GM18868 (cell line): Measurements from ENCODE around the gene ZNF48.

ENCODE experiments used
- ATAC-seq: cut with Tn5 transposase; IDR thresholded peaks from one replicate; pipeline ENCODE4 v1.9.1; 2021; ENCODE audit warnings: mild to moderate bottlenecking, moderate library complexity; ENCODE audit not compliant: unreplicated experiment

The ZNF48 gene

DNA sequence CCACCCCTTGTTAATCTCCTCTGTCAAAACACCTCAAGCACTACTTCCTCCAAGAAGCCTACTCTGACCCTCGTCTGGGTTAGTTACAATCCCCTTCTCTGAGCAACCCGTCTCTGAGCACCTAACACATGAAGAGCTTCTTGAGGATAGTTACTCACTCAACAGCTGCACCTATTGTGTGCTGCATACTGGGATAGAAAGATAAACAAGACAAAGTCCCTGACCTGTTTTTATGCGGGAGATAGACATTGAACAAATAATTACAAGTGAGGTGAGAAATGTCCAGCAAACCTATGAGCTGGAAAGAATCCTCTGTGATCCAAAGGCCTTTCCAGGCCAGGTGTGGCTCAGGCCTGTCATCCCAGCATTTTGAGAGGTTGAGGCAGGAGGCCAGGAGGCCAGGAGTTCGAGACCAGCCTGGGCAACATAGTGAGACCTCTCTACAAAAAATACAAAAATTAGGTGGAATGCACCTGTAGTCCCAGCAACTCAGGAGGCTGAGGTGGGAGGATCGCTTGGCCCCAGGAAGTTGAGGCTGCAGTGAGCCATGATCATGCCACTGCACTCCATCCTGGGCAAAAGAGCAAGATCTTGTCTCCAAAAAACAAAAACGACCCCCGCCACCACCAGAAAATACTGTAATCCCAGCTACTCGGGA is 6.7 kb downstream of the ZNF48 start:
- no peak for ATAC-seq

DNA sequence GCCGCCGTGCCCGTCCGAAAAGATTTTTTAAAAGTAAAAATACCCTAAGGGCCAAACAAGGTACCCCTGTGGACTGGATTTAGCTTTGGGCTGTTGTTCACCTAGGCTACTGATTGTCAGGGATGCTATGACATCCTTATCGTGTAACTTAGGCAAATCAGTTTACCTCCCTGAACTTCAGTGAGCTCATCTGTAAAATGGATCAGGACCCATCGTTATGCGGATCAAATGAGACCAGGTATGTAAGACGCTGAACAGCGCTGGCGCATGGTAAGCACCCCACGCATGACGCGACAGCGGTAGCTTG is 11.5 kb downstream of the ZNF48 start:
- ATAC-seq, result no peak

DNA sequence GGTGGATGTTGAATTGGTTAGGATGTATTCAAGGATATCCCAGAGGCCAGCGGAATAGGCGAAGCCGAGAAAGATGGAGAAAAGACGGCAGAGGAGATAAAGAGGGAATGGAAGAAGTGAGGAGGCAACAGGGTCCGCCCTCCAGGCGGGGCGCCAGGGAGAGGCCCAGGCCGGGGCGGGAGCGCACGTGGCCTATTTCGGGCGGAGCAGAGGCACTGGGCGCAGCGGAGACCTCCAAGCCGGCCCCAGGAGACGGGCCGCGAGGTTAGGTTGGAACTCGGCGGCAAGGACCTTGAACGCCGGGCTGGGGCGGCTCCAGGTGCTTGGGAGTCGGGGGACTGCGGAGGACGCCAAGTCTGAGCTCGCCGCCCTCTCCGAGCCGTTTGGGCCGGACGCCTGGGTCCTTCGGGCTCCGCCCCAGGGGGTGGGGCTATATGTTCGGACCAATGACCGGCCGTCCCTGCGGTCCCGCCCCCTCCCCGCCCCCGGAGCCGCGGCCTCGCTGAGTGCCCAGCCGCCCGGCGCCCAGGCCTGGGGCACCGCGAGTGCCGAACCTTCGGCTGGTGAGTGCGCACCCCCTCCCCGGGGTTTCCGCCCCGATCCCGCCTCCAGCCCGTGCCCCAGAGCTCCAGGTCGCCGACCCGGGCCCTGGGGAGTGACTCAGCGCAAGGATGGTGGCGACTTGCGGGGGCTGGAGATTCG is 12.0 kb downstream of the ZNF48 start, which contains the start of gene ZNF771:
ZNF771 (plus strand) TSS at position 505 of the 702 bp plus-strand sequence. CDS start 448 bp downstream, outside the sequence.
- ATAC-seq, result peak; percentile 79

DNA sequence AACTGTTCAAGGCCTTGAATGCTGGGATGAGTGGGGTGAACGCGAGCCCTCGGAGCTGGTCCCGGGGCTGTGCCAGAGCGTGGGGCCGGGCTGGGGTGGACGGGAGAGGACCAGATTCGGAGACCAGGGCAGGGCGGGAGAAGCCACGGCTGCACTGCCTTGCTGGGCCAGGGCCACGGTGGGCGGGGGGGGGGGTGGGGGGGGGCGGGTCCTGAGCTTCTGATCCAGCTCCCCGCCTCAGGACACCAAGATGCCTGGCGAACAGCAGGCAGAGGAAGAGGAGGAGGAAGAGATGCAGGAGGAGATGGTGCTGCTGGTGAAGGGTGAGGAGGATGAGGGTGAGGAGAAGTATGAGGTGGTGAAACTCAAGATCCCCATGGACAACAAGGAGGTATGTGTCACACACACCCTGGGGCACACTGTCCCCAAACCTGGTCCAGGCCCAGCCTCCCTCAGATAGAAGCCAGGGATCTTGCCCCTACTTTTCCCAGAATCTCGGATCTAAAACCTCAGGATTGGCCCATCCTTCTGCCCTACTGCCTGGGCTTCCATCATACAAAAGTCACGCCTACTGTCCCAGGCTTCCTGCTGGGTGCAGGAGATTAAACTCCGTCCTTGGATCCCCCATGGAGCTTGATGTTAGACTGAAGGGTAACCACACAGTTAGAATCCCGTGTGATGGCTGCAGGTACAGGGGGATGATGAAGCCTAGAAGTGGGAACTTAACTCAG is 12.7 kb downstream of the ZNF48 start:
- ATAC-seq, result no peak

DNA sequence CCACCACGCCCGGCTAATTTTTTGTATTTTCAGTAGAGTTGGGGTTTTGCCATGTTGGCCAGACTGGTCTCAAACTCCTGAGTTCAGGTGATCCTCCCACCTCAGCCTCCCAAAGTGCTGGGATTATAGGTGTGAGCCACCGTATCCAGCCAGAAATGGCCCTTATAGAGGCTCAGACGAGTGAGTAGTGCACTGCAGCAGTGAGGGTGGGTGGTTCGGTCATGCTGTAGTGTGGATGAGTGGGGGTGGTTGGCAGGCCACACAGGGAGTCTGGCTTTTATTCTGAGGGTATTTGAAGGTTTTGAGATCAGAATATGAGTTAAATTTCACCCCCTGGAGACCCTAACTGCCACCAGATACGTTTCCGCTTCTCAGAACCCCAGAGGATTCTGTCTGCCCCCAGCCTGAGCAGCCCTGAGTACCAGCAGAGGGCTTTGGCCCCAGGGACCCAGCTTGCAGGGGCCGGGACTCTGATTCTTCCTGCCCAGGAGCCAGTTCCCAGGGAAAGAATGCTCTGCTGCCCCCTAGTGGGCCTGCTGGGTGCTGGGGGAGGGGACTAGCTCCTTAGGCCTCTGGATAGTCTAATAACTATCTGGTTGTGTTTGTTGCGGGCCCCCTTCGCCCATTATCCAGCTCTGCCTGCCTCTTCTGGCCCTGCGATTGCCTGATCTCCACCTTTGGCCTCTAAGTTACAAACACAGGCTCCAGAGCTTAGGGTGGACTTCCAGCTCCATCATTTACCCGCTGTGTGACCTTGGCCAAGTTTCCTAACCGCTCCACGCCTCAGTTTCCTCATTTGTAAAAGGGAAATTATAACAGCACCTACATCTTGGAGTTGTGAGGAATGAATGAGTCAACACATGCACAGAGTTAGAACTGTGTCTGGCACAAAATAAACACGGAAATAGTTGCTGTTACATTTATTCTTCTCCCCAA is 14.2 kb downstream of the ZNF48 start:
- ATAC-seq, result no peak

DNA sequence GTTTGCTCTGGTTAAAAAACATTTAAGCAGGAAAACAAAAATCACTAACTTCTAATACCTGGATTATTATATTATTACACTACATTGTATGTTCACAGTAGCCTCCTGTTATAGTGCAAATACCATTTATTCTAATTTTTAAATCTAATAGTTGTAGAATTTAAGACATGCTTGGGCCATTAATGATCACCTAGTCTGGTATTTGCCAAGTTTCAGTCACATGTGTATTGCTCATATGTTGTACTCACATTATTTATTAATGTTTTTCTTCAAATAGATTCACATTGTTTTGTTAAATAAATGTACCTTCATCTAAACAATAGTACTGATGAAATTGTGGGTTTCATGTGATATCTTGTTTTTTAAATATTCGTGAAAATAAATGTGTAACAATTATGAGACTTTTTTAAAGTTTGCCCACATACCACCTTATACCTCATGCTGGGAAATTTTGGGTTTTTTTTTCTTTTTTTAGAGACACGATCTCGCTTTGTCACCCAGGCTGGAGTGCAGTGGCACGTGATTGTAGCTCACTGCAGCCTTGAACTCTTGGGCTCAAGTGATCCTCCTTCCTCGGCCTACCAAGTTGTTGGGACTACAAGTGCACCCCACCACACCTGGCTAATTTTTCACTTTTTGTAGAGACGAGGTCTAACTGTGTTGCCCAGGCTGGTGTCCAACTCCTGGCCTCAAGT is 18.0 kb downstream of the ZNF48 start:
- ATAC-seq, result no peak

DNA sequence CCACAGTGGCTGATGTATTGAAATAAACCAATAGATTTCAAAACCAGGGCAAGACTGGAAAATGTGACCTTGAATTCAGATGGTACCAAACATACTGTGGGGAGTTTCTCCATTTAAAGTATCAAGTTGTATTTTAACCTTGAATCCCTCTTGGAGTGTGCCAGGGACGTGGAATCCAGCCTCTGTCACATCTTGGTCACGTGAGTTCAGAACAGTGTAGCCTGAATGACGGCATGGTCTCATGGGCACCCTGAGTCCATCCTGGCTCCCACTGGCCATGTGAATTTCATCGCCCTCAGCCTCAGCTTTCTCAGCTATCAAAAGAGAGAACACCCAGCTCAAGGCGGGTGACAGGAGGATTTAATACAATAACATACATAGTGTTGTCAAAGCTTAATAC is 18.9 kb downstream of the ZNF48 start:
- no peak for ATAC-seq

DNA sequence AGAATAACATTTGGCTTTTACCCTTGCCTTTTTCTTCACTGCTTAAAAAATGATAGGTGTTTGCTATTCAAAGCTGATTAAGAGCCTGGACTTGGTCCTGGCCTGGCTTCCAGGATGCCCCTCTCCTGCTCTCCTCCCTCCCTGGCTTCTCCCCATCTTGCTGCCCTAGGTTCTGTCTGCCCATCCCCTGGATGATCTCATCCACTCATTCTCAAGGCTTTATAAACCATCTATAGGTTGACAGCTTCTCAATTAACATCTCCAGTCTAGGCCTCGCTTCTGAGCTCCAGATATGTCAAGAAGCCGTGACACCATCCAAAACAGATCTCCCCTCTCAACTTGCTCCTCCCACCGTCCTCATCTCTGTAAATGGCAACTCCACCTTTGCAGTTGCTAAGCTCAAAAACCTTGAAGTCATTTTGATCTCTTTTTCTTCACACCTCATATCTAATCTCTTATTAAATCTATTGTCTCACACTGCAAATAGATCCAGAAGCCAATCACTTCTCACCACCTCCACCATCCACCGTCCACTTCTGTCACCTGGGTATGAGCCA is 20.9 kb downstream of the ZNF48 start:
- ATAC-seq, result no peak

DNA sequence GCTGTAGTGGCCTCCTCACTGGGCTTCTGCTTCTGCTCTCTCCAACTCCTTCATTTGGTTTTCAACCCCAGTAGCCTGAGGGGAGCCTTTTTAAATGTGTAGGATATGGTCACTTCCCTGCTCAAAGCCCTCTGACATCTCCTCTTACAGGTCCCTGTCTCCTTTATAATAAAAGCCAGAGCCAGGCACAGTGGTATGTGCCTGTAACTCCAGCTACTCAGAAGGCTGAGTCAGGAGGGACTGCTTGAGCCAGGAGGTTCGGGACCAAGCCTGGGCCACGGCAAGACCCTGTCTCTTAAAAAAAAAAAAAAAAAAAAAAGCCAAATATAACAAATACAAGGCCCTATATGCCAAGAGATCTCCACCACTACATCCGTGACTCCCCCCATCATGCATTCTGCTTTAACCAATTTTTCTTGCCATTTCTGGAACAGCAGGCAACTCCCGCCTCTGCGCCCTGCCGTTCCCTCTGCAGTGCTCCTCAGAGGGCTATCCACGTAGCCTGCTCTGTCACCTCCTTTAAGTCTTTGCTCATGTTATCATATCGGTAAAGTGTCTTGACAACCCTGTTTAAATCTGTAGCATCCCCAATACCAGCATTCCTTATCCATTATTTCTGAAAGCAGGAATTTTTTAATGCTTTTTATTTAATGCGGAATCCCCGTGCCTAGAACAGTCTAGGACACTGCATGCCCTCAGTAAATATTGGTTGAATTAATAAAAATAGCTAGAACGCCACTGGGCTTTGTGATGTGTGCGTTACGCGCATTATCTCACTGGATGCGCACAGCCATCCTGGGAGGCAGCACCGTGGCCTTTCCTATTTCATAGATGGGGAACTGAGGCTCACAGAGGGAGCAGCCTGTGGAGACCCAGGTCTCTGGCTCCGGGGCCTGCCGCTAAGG is 21.7 kb downstream of the ZNF48 start:
- no peak for ATAC-seq

DNA sequence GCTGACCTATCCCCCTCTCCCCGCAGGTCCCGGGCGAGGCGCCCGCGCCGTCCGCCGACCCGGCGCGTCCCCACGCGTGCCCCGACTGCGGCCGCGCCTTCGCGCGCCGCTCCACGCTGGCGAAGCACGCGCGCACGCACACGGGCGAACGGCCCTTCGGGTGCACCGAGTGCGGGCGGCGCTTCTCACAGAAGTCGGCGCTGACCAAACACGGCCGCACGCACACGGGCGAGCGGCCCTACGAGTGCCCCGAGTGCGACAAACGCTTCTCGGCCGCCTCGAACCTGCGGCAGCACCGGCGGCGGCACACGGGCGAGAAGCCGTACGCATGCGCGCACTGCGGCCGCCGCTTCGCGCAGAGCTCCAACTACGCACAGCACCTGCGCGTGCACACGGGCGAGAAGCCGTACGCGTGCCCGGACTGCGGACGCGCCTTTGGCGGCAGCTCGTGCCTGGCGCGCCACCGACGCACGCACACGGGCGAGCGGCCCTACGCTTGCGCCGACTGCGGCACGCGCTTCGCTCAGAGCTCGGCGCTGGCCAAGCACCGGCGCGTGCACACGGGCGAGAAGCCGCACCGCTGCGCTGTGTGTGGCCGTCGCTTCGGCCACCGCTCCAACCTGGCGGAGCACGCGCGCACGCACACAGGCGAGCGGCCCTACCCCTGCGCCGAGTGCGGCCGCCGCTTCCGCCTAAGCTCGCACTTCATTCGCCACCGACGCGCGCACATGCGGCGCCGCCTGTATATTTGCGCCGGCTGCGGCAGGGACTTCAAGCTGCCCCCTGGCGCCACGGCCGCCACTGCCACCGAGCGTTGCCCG is 22.5 kb downstream of the ZNF48 start:
- ATAC-seq, result no peak

DNA sequence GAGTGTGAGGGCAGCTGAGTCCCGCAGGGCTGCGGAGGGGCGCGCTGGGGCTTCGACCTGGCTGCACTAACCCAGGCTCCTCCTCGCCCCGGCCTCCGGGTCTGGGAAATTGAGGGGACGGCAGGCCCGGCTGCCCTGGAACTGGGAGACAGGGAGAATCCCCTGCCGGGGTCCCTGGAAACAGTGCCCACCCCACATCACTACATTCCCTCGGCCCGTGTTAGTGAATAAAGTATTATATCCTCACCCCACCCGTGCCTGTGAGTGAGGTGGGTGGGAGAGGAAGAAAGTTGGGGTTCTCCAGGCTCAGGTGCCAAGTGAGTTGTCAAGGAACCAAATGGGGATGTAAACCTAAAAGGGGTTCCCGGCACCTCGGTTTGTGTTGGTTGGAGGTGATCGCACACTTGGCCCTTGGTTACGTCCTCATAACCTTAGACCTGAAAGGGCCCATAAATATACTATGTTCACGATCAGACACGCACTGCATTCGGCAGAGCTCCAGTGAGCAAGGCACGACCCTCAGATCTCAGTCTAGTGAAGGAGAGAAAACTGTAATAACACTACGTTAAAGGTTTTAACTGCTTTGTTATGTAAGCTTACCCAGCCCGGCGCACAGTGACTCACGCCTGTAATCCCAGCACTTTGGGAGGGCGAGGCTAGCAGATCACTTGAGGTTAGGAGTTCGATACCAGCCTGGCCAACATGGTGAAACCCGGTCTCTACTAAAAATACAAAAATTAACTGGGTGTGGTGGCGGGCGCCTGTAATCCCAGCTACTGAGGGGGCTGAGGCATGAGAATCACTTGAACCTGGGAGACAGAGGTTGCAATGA is 23.3 kb downstream of the ZNF48 start:
- no peak for ATAC-seq

DNA sequence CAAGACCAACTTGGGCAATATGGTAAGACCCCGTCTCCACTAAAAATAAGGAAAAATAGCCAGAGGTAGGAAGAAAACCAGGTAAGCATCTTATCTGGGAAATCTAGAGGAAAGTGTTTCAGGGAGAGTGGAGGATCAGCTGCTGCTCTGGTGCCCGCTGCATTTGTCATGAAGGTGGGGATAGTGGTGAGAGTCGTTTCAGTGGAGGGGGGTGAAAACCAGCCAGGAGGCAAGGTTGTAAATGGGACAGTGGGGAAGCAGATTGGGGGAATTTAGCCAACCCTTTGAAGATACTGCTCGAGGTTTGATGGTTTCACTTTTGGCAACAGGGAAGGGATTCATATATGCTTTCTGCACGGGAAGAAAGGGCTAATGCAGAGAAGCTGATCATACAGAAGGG is 25.8 kb downstream of the ZNF48 start:
- ATAC-seq, result no peak

DNA sequence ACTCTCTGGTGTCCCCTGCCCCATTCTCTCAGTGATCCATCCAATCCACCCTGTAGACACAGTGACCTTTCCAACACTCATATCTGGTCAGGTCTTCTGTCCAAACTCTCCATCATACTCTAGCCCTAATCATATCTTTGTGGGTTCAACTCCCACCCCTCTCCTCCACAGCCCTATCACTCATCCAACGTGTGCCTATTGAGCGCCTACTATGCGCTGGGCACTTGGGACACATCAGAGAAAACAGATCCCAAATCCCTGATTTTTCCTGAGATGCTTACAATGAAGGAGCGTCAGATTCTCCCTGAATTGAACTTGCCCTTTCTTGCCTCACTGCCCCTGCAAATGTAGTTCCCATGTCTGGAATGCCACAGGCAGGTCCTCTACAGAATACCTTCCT is 32.8 kb downstream of the ZNF48 start:
- ATAC-seq, result no peak

DNA sequence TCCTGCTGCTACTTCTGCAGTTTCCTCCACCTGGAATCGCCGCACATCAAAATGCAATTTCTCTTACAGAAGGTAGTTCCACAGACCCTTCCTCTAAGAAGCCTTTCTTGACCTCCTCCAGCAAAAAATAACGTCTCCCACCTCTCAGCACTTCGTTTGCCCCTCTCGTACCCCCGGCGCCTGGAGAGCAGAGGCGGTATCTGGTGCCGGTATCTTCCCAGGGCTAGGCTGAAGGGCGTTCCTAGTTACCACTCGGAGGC is 34.1 kb downstream of the ZNF48 start:
- no peak for ATAC-seq

DNA sequence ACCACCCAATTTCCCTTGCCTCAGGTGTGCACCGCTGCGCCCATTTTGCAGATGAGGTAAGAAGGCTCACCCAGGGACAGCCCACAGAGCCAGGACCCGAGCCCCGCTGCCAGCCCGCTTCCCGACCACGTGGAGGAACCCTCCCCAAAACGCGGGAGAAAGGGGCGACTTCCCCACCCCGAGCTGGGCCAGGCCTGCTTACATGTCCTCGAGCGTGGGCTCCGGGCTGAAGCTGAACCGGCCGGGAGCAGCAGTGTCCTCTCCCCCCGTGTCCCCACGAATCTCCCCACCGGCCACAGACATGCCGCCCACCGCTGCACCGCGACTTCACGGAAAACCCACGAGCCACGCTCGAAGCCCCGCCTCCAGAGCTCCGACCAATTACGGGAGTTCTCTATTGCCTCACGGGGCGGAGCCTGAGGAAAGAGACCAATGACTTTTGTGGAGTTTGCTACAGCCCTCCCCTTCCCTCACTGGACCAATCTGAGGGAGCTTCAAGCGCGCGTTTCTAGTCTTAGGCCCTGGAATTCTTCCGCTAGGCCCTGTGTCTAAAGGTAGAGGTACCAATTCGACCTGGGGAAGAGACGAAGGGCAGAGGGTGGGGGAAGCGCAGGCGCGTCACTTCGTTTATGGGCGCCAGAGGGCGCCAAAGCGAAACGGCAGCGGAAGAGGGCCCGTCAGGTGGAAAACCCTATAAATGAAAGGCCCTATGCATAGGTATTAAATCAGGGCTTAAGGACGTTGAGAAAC is 34.6 kb downstream of the ZNF48 start, which contains the start of gene DCTPP1:
DCTPP1 (minus strand) TSS at position 353 of the 750 bp plus-strand sequence; CDS start at position 303, 50 bp downstream.
- peak; percentile 97 for ATAC-seq

DNA sequence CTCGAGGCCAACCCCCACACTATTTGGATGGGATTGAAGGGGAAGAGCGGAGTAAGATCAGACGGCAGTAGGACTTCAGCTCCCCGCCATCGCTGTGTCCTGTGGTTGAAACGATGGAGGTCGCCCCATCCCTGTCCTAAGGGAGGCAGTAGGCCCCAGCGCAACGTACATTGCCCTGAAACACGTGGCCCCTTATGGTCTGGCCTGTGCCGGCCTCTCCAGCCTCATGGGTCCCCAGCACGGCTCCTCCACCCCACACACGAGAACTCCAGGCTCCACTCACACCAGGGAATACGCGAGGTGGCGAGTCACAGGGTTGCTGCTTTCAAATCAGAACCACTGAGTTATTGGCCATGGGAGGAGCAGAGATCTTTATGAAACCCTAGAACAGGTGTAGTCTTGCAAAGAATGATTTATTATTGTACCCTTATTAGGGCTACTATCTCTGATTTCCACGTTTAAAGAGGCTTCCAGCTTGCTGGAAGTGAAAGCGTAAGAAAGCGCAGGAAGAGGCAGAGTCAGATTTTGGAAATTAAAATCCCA is 35.3 kb downstream of the ZNF48 start:
- peak; percentile 9 for ATAC-seq

DNA sequence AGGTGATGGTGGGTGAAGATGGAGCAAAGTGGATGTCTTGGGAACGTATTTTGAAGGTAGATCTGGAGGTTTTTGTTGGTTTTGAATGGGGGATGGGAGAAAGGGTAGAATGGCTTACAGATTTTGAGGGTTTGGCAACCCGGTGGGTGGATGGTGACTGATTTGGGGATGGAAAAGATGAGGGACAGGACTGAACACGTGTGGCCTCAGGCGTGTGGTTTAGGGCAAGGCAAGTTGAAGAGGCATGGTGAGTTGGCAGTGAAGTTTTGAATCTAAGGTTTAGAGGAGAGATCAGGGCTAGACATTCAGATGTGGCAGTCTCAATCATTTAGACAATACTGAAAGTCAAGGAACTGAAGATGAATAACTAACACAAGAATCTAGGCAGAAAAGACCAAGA is 39.6 kb downstream of the ZNF48 start:
- no peak for ATAC-seq
